Putamen (tissue), 1 donor: ENCODE measurements around the gene FLT3LG.

ENCODE experiments used
- DNase-seq: peaks from one replicate; pipeline ENCODE4 v3.0.0-alpha.2; 2016; ENCODE audit warnings: low spot score

Gene FLT3LG, protein sequence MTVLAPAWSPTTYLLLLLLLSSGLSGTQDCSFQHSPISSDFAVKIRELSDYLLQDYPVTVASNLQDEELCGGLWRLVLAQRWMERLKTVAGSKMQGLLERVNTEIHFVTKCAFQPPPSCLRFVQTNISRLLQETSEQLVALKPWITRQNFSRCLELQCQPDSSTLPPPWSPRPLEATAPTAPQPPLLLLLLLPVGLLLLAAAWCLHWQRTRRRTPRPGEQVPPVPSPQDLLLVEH

GRCh38 chr19:49473868-49474541 is at the start of gene FLT3LG:
TSS of gene FLT3LG (plus strand) at chr19:49474215. CDS start at chr19:49474640, 425 bp downstream.
- DNase-seq: no peak

- DNase-seq: no peak
Measured at GRCh38 chr19:49425178-49425577, 48.8 kb upstream of the FLT3LG start, which contains the start of gene GFY. TSS of gene GFY (plus strand) at chr19:49425388. CDS start at chr19:49426431, 1,043 bp downstream.

DNA sequence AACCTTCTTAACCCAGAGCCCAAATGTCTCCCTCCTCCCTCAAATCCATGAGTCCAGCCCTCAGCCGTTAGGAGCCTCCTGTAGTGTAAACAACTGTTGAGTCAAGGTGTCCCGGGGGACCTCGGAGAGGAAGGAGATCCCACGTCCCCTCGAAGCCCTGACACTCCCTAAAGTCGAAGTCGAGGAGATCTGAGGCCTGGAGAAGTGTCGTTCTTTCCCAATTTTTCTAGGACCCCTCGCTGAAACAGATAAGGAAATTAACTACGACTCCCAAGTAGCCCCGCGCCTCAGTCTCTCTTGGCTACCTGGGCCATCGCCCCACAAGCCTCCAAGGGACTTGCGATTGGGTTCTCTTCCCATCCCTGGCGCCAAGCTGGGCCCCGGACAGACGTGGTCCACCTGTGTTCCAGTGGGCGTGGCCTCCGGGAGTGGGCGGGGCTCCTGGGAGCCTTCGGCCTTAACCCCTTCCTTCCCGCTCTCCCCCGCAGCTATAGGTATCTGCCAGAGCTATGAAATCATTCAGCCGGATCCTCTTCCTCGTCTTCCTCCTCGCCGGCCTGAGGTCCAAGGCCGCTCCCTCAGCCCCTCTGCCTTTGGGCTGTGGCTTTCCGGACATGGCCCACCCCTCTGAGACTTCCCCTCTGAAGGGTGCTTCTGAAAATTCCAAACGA is 48.0 kb upstream of the FLT3LG start:
- DNase-seq: no peak

- no peak for DNase-seq
Measured at GRCh38 chr19:49427339-49427738, 46.7 kb upstream of the FLT3LG start.

DNA sequence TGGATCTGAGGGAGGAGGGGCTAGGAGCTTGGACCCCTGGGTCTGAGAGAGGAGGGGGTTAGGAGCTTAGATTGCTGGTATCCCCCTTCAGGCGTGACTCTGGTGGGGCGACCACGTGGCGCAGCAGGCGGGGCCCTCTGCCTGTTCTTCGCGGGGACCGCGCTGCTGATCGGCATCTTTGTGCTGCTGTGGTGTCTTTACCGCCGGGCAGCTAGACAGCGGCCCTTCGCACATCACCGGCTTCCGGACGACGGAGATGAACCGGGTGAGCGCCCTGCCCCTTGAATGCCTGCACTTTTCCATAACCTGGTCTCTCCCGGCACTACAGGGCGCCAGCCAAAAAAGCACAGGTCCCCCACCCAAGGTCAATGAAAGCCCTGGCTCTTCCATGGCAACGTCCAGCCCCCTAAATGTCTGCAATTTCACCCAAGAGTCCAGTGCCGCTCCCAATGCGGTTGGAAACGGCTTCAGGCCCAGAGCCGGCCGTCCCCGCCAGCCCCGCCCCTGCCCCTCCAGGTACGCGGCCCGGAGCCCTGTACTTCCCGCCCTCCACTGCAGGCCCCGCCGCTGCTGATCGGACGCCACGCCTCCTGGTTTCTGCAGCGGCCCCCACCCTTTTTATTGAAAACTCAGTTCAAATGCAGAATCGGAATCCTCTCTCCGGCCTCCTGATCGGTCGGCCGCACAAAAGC is 46.0 kb upstream of the FLT3LG start:
- DNase-seq: no peak

DNA sequence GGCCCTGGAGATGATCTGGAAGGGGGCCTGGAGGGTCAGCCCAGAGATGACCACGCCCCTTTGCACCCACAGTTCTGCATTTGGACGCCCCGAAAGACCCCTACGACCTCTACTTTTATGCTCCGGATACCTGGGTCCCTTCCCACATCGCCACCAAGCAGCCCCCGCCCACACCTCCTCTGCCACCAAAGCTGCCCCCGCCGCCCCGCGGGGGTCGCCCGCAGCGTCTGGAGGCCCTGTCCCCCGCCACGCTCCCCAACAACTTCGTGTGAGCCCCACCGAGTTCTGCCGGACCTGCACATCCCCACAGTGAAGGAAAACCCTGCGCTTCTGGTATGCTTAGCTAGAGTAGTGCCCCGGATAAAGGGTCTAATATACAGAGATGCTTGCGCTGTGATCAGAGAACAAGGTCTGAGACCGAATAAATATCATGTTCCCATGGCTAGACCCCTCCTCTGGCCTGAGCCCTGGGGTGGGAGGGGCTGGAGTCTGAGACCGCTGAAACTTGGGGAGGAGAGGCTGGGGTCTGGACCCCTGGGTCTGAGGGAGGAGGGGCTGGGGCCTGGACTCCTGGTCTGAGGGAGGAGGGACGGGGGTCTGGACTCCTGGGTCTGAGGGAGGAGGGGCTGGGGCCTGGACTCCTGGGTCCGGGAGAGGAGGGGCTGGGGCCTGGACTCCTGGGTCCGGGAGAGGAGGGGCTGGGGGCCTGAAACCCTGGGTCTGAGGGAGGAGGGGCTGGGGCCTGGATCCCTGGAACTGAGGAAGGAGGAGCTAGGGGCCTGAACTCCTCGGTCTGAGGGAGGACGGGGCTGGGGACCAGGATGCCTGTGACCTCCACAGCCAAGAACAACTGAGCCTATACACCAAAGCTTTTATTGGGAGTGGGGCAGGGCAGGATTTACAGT is 45.2 kb upstream of the FLT3LG start:
- no peak for DNase-seq

- DNase-seq: no peak
Measured at GRCh38 chr19:49430172-49430677, 43.8 kb upstream of the FLT3LG start.

DNA sequence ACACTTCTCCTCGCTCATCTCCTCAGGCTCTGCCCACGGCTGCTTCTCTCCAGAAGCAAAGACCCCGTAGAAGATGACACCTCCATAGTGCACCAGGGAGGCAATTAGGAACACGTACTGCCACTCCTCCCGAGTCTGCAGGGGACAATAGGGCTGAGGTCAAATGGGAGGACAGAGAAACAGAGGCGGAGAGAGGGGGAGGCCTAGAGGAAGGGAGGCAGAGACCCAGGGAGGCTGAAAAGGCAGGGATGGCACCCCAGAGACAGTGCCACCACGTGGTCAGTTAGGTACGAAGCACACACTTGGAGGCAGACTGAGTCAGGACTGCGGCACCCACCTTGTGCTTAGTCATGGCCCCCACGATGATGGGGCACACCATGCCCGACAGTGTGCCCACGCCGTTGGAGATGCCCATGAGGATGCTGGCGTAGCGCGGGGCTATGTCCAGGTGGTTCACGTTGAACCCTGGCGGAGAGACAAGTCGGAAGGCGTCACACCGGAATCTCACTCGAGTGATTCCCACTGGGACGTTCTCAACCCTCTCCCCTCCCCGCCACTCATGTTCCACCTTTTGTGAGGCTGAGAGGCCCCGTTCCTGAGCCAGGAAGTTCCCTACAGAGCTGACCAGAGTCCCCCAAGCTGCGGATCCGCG is 43.2 kb upstream of the FLT3LG start:
- no peak for DNase-seq

GRCh38 chr19:49431330-49431749 is 42.7 kb upstream of the FLT3LG start:
- DNase-seq: no peak

DNA sequence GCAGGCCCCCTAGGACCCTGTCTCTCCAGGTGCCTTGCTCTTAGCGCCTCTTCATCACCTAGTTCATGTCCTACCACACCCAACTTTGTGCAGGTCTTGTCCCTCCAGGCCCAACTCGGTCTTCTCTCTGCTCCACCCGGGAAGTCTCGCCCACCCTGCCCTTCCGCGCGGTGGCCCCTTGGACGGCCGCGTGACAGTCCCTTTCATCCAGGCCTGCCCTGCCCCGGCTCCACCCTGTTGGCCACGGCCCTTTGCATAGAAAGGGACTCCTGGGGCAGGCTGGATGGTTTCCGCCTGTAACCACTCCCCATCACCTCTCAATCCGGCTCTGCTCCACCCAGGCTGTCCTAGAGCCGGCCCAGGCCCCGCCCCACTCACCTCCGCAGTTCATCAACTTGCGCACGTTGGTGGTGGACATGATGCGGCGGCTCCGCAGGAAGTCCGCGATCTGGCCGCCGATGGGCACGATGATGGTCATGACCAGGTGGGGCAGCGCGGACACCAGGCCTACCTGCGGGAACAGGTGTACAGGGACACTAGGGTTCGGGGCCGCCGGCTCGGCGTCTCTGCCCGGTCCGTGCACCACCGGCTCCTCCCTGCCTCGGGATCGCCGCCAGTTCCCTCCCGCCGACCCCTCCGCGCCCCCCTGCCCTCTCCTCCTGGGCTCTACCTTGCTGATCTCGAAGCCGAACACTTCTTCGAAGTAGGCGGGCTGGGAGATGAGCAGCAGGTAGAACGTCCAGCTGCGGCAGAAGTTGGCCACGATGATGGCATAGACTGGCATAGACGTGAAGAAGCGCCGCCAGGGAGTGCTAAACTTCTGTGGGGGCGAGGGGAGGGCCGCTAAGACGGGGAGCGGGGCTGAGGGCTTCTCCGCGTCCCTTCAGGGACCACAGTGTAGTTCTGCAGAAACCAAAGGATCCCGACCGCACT is 41.6 kb upstream of the FLT3LG start:
- no peak for DNase-seq

- DNase-seq: no peak
Measured at GRCh38 chr19:49433240-49433901, 40.6 kb upstream of the FLT3LG start.

GRCh38 chr19:49434907-49435583 is 39.0 kb upstream of the FLT3LG start:
- no peak for DNase-seq

DNA sequence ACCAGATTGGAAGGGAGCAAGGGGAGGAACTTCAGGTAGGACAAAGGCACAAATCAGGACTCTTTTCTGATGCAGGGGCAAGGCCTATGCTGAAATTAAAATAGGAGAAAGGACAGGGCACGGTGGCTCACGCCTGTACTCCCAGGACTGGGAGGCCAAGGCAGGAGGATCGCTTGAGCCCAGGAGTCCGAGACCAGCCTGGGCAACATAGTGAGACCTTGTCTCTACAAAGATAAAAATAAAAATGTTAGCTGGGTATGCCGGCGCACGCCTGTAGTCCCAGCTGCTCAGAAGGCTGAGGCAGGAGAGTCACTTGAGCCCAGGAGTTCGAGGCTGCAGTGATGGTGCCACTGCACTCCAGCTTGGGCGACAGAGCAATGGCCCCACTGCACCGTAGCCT is 38.3 kb upstream of the FLT3LG start:
- DNase-seq: no peak

GRCh38 chr19:49436381-49437017 is 37.5 kb upstream of the FLT3LG start:
- DNase-seq: no peak

DNA sequence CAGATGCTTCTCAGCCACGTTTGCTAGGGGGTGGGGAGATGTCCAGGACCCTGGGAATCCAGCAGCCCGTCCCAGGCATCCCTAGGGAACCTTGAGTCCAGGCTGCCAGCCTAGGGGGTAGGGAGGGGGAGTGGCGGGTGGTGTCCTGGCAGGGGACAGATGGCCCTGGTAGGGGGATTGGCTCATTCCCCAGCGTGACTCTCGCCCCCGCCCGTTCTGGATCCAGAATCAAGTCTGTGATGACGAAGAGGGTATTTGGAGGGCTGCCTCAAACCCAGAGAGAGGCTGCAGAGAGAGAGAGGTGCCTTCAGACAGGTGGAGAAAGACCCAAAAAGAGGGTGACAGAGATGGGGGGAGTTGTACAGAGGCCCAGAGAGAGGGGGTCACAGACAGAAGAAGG is 36.8 kb upstream of the FLT3LG start:
- DNase-seq: no peak

GRCh38 chr19:49438261-49438660 is 35.8 kb upstream of the FLT3LG start:
- DNase-seq: no peak

DNA sequence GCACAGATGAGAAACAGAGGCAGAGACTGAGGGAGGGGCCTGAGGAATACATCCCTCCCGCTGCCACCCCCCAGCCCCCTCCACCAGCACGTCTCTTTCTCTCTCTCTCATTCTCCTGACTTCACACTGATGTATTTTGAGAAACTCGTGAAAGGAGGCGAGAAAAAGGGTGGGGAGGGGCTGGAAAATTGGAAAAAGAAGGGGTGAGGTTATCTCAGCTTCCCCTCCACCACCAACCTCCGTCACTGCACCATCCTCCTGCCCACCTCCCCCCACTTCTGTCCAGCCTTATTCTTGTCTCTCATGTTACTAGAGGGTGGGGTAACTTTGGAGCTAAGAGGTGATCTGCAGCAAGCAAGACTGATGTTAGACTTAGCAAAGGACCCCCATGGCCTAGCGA is 34.2 kb upstream of the FLT3LG start:
- no peak for DNase-seq
